Peyer's patch (tissue), 4 donors: ENCODE data around the gene ZNF587.
"Not testable (repeated sequence)": the region's sequence is repeated elsewhere in the genome, so short reads cannot be mapped to it uniquely, and the experiment has no call there.

ENCODE experiments used
- POLR2A ChIP-seq, 2 donors: fragments of 450-650 bp; IDR thresholded peaks; one replicate each; pipeline ENCODE4 v1.5.1; 2017; ENCODE audit warnings: antibody characterized with exemption in 2 of 2, mild to moderate bottlenecking in 2 of 2, moderate library complexity in 2 of 2
- TF ChIP-seq, protein P1 (sequence below), 6 experiments: fragments of 450-650 bp in 4 of 6; fragments of 200-600 bp in 2 of 6; sonication (generic) in 1 of 6; IDR thresholded peaks; one replicate each; pipeline ENCODE4 v1.5.1; 2017 to 2019; ENCODE audit warnings: antibody characterized with exemption in 6 of 6, mild to moderate bottlenecking in 3 of 6, moderate library complexity in 1 of 6

DNA sequence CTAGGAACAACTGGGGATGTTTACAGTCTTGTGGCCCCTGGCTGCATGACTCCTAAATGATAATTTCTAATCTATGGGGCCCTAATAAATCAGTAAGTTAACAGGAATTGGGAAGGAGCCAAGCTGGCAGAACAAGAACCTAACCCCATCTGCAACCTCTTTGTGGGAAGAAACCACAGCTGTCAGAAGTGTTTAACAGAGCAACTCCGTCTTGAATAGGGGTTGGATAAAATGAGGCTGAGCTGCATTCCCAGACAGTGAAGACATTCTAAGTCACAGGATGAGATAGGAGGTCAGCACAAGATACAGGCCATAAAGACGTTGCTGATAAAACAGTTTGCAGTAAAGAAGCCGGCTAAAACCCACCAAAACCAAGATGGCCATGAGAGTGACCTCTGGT lies 41.0 kb downstream of the ZNF587 start:
- TF ChIP-seq, protein P1, sequence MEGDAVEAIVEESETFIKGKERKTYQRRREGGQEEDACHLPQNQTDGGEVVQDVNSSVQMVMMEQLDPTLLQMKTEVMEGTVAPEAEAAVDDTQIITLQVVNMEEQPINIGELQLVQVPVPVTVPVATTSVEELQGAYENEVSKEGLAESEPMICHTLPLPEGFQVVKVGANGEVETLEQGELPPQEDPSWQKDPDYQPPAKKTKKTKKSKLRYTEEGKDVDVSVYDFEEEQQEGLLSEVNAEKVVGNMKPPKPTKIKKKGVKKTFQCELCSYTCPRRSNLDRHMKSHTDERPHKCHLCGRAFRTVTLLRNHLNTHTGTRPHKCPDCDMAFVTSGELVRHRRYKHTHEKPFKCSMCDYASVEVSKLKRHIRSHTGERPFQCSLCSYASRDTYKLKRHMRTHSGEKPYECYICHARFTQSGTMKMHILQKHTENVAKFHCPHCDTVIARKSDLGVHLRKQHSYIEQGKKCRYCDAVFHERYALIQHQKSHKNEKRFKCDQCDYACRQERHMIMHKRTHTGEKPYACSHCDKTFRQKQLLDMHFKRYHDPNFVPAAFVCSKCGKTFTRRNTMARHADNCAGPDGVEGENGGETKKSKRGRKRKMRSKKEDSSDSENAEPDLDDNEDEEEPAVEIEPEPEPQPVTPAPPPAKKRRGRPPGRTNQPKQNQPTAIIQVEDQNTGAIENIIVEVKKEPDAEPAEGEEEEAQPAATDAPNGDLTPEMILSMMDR (IDR thresholded peaks at IDR 0.05): not testable (repeated sequence)
- not testable (repeated sequence) for TF ChIP-seq POLR2A (IDR thresholded peaks at IDR 0.05)
